Prostate gland (tissue), 2 donors: ENCODE data around the gene CENPP.

Experiments
- CTCF ChIP-seq, 4 experiments: fragments of 200-600 bp in 2 of 4; fragments of 450-650 bp in 2 of 4; sonication (generic) in 2 of 4; IDR thresholded peaks; 1 replicate in 3 of 4; 2 replicates in 1 of 4; pipeline ENCODE4 v1.5.1; 2016 to 2019; ENCODE audit warnings: antibody characterized with exemption in 4 of 4, mild to moderate bottlenecking in 2 of 4, moderate library complexity in 2 of 4
- POLR2A ChIP-seq: fragments of 450-650 bp; IDR thresholded peaks from one replicate; pipeline ENCODE4 v1.6.1; 2016; ENCODE audit warnings: antibody characterized with exemption, mild to moderate bottlenecking
- POLR2AphosphoS5 ChIP-seq: sonication (generic); formaldehyde crosslinking; IDR thresholded peaks from one replicate; pipeline ENCODE4 v1.6.1; 2017; ENCODE audit warnings: antibody characterized with exemption

- no peak for TF ChIP-seq POLR2AphosphoS5
- no peak for TF ChIP-seq CTCF (IDR thresholded peaks at IDR 0.05)
- no peak for TF ChIP-seq POLR2A
Observed at GRCh38 chr9:92507005-92507404, 181.3 kb downstream of the CENPP start.
